ENCODE data around the gene TEX50.
"Not testable (repeated sequence)": the region's sequence is repeated elsewhere in the genome, so short reads cannot be mapped to it uniquely, and the experiment has no call there.

Gene TEX50, protein sequence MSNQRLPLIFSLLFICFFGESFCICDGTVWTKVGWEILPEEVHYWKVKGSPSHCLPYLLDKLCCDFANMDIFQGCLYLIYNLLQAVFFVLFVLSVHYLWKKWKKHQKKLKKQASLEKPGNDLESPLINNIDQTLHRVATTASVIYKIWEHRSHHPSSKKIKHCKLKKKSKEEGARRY

DNA sequence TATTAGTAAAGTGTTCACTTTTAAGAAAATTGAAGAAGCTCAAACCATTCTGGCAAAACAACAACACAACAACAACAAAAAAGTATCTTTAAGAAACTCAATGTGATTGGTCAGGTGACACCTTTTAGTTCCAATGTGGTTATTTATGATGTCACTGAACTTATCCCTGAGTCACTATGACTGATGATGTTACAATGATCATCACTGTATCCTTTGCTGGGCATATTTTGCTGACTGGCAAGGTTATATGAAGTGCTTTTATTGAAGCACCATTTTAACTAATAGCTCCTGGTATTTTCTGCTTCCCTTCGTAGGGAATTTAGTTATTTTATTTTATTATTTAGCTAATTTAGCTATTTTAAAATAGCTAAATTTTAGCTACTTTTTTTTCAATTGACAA is at the start of gene TEX50:
Gene TEX50, plus strand, starts transcription at position 223 of the 400 bp plus-strand sequence. CDS start 184 bp downstream, outside the sequence.
- H3K4me1 Mint-ChIP-seq (ENCODE audit: low read depth): no peaks in the 10 kb centered on the region
- intact Hi-C loops (cut with micrococcal nuclease): no loop called here

DNA sequence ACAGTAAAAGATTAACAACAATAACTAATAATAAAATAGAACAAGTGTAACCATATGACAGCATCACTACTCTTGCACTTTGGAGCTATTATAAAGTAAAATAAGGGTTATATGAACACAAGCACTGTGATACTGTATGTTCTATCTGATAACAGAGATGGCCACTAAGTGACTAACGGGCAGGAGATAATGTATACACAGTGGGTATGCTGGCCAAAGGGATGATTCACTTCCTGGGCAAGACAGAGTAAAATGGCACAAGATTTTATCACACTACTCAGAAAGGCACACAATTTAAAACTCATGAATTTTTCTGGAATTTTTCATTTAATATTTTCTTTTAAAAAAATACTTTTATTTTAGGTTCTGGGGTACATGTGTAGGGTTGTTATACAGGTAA is 44.6 kb upstream of the TEX50 start:
- no peak overlapping the region for H3K4me3 Mint-ChIP-seq
- no peaks in the 10 kb centered on the region for H3K4me1 Mint-ChIP-seq (ENCODE audit: low read depth)
- no peaks in the 10 kb centered on the region for H3K36me3 Mint-ChIP-seq (ENCODE audit: low read depth)
- no peaks in the 10 kb centered on the region for H3K27me3 Mint-ChIP-seq
- intact Hi-C loops (cut with micrococcal nuclease): no loop called here
- no peaks in the 10 kb centered on the region for H3K9me3 Mint-ChIP-seq
- no peak overlapping the region for H3K27ac Mint-ChIP-seq

More for the DNA sequence above, at the start of gene TEX50:
- Mint-ChIP-seq H3K27me3 (no peaks in the 10 kb centered on the region), H3K4me3 (no peak within 1 kb of the TSS), H3K9me3 (peaks cover 26% of the 10 kb centered on the region), H3K27ac (no peak within 1 kb of the TSS), H3K36me3 (ENCODE audit: low read depth) (no peaks in the 10 kb centered on the region)

DNA sequence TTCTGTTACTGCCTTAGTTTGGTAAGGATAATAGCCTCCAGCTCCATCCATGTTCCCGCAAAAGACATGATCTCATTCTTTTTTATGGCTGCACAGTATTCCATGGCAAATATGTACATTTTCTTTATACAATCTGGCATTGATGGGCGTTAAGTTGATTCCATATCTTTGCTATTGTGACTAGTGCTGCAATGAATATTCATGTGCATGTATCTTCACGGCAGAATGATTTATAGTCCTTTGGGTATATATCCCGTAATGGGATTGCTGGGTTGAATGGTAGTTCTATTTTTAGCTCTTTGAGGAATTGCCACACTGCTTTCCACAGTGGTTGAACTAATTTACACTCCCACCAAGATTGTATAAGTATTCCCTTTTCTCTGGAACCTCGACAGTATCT is 44.0 kb upstream of the TEX50 start:
- H3K4me3 Mint-ChIP-seq; H3K9me3 Mint-ChIP-seq; H3K4me1 Mint-ChIP-seq (ENCODE audit: low read depth); H3K36me3 Mint-ChIP-seq (ENCODE audit: low read depth); H3K27me3 Mint-ChIP-seq; H3K27ac Mint-ChIP-seq; intact Hi-C loops (cut with micrococcal nuclease): not testable (repeated sequence)

DNA sequence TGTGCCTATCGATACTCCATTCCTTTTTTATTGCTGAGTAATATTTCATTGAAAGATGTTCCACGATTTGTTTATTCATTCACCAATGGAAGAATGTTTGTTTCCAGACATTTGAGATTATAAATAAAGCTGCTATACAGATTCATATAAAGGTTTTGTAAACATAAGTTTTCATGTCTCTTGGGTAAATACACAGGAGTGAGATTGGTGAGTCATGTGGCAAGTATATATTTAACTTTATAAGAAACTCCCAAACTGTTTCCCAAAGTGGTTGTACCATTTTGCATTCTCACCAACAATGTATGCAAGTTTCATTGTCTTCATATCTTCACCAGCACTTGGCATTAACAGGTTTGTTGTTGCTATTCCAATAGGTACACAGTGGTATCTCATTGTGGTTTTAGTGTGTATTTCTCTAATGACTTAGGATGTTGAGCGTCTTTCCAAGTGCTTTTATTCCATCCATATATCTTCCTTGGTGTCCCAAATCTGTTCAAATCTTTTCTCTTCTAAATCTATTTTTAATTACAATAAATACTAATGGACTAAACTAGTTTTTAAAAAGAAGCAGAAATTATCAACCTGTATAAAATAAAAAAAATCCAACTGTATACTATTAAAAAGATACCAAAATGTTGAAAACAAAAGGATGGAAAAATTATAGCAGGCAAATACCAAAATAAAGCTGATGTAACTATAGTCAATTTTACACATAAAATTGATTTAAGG is 38.9 kb upstream of the TEX50 start:
- Mint-ChIP-seq H3K4me3 (no peak overlapping the region), H3K27ac (no peak overlapping the region), H3K4me1 (ENCODE audit: low read depth) (no peaks in the 10 kb centered on the region), H3K27me3 (no peaks in the 10 kb centered on the region), H3K36me3 (ENCODE audit: low read depth) (no peaks in the 10 kb centered on the region), H3K9me3 (no peaks in the 10 kb centered on the region)
- intact Hi-C loops (cut with micrococcal nuclease): no loop called here

DNA sequence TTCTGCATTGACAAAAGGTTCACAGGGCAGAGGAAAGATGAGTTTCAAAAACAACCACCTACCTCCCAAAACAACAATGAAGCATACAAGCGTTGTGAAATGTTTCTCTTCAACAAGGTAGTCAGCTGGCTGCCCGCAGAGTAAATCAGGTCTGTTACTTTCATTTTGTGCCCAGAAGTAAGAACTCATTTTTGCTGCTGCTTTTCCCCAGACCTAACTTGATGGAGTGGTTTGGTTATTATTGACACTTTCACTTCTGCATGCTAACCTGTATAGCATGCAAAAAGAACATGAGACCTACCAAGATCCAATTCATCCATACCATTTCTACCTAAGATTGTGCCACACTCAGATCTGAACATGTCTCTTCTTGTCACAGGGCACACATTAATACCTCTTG is 33.5 kb upstream of the TEX50 start:
- H3K4me3 Mint-ChIP-seq: no peak overlapping the region

DNA sequence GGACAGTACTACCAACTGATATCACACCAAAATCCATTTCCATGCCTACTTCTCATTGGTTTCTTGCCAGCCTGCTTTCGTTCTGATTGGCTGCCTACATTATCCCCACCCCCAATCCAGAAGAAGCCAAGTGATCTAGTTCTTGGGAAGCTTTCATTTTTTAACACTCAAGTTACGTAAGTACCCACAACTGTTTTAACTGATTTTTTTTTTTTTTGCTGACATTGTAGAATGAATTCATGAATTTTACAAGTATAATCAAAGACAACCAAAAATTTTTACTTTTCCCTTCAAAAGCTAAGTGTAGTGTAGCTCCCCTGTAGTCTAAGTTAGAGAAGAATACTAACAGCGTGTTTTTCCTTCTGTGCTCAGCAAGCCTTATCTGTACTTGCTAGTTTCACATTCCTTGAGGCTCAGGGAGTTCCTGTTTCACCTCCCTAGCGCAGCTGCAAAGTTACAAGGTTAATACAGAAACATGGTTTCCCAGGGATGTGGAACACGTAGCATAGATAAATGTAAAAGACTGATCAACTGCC is 32.0 kb upstream of the TEX50 start, which contains the start of gene SLC9C2:
Gene SLC9C2, minus strand, starts transcription at position 17 of the 536 bp plus-strand sequence. CDS start 1,296 bp downstream, outside the sequence.
- H3K27ac Mint-ChIP-seq: no peak within 1 kb of the TSS
- no peaks in the 10 kb centered on the region for H3K9me3 Mint-ChIP-seq
- no peaks in the 10 kb centered on the region for H3K27me3 Mint-ChIP-seq
- H3K4me1 Mint-ChIP-seq (ENCODE audit: low read depth): peaks cover 13% of the 10 kb centered on the region
- intact Hi-C loops (cut with micrococcal nuclease): no loop called here
- peak within 1 kb of the TSS; percentile 57 for H3K4me3 Mint-ChIP-seq
- H3K36me3 Mint-ChIP-seq (ENCODE audit: low read depth): no peaks in the 10 kb centered on the region

More for the DNA sequence above, 33.5 kb upstream of the TEX50 start:
- peaks cover 13% of the 10 kb centered on the region for H3K4me1 Mint-ChIP-seq (ENCODE audit: low read depth)
- intact Hi-C loops (cut with micrococcal nuclease): no loop called here
- no peaks in the 10 kb centered on the region for H3K27me3 Mint-ChIP-seq
- H3K36me3 Mint-ChIP-seq (ENCODE audit: low read depth): no peaks in the 10 kb centered on the region
- H3K9me3 Mint-ChIP-seq: no peaks in the 10 kb centered on the region
- no peak overlapping the region for H3K27ac Mint-ChIP-seq

DNA sequence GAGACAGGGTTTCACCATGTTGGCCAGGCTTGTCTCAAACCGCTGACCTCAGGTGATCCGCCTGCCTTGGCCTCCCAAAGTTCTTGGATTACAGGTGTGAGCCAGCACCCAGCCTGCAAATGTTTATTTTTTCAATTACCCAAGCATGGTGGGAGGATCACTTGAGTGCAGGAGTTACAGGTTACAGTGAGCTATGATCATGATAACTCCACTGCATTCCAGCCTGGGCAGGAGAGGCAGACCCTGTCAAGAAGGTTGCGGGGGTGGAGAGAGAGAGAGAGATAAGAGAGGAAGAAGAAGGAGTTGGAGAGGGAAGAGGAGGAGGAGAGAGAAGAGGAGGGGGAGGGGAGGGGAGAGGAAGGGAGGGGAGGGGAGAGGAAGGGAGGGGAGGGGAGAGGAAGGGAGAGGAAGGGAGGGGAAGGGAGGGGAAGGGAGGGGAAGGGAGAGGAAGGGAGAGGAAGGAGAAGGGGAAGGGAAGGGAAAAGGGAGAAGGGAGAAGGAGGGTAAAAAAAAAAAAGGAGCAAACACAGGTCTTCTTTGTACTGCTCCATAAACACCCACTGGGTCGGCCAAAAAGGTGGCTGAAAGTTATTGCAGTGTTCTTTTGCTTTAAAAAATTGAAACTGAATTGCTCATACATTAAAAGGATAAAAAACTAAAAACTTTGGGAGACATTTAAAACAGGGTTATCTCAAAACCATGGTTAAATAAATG is 26.5 kb upstream of the TEX50 start:
- H3K36me3 Mint-ChIP-seq (ENCODE audit: low read depth): no peaks in the 10 kb centered on the region
- H3K27me3 Mint-ChIP-seq: no peaks in the 10 kb centered on the region
- intact Hi-C loops (cut with micrococcal nuclease): no loop called here
- H3K27ac Mint-ChIP-seq: no peak overlapping the region
- H3K9me3 Mint-ChIP-seq: peaks cover 9% of the 10 kb centered on the region
- H3K4me1 Mint-ChIP-seq (ENCODE audit: low read depth): peaks cover 4% of the 10 kb centered on the region
- no peak overlapping the region for H3K4me3 Mint-ChIP-seq

DNA sequence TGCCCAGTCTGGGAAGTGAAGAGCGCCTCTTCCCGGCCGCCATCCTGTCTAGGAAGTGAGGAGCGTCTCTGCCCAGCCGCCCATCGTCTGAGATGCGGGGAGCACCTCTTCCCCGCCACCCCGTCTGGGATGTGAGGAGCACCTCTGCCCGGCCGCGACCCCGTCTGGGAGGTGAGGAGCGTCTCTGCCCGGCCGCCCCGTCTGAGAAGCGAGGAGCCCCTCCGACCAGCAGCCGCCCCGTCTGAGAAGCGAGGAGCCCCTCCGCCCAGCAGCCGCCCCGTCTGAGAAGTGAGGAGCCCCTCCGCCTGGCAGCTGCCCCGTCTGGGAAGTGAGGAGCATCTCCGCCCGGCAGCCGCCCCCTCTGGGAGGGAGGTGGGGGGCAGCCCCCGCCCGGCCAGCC is 22.1 kb upstream of the TEX50 start:
- H3K27ac Mint-ChIP-seq: not testable (repeated sequence)

DNA sequence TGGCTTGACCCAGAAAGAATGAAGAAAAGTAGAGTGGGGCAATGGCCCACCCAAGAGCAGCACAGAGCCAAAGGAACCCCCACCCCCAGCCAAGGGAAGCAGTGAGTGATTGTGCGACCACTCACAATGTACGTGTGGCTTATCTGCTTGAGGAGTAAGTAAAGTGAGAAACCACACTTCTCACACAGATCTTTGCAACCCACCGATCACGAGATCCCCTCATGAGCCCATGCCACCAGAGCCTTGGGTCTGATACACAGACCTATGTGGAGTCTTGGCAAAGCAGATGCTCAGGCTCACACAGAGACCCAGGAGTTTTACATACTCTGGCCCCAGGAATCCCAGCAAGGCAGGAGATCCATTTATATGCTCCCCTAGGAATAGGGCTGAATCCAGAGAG is 18.3 kb upstream of the TEX50 start:
- intact Hi-C loops (cut with micrococcal nuclease): no loop called here
- no peaks in the 10 kb centered on the region for H3K36me3 Mint-ChIP-seq (ENCODE audit: low read depth)
- peaks cover 2% of the 10 kb centered on the region for H3K27me3 Mint-ChIP-seq
- peaks cover 41% of the 10 kb centered on the region for H3K9me3 Mint-ChIP-seq
- H3K4me3 Mint-ChIP-seq: no peak overlapping the region
- H3K27ac Mint-ChIP-seq: no peak overlapping the region
- H3K4me1 Mint-ChIP-seq (ENCODE audit: low read depth): no peaks in the 10 kb centered on the region

More for the DNA sequence above, 22.1 kb upstream of the TEX50 start:
- H3K36me3 Mint-ChIP-seq (ENCODE audit: low read depth); intact Hi-C loops (cut with micrococcal nuclease); H3K4me1 Mint-ChIP-seq (ENCODE audit: low read depth); H3K4me3 Mint-ChIP-seq; H3K27me3 Mint-ChIP-seq: not testable (repeated sequence)
- peaks cover 17% of the 10 kb centered on the region for H3K9me3 Mint-ChIP-seq

DNA sequence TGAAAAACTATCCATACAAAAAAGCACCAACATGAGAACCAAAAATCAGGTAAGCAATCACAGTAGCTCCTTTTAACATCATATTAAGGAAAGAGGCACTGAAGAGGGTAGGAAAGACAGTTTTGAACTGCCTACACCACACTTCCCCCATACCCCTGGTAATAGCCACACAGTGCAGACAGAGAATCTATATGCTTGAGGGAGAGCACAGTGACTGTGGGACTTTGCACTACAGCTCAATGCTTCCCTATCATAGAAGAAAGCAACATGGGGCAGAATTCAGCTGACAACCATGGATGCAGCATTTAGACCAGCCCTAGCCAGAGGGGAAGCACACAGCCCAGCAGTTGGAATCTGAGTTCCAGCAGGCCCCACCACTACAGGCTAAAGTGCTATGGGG is 7.9 kb upstream of the TEX50 start:
- peaks cover 12% of the 10 kb centered on the region for H3K9me3 Mint-ChIP-seq
- no peaks in the 10 kb centered on the region for H3K4me1 Mint-ChIP-seq (ENCODE audit: low read depth)
- no peak overlapping the region for H3K4me3 Mint-ChIP-seq
- H3K27ac Mint-ChIP-seq: no peak overlapping the region
- H3K36me3 Mint-ChIP-seq (ENCODE audit: low read depth): no peaks in the 10 kb centered on the region
- intact Hi-C loops (cut with micrococcal nuclease): no loop called here
- H3K27me3 Mint-ChIP-seq: no peaks in the 10 kb centered on the region

DNA sequence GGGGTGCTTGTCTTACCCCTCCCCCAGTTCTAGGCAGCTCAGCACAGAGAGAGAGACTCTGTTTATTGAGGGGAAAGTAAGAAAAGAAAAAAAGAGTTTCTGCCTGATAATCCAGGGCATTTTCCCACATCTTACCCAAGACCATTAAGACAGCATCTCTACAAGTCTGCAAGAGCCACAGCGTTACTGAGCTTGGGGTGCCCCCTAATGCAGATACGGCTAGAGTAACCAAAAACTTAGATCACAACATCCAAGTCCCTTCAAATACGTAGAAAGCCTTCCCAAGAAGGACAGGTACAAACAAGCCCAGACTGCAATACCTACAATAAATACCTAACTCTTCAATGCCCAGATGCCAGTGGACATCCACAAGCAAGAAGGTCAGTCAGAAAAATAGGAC is 6.2 kb upstream of the TEX50 start:
- no peaks in the 10 kb centered on the region for H3K27me3 Mint-ChIP-seq
- intact Hi-C loops (cut with micrococcal nuclease): no loop called here
- no peak overlapping the region for H3K27ac Mint-ChIP-seq
- H3K9me3 Mint-ChIP-seq: peaks cover 12% of the 10 kb centered on the region
- no peak overlapping the region for H3K4me3 Mint-ChIP-seq
- H3K36me3 Mint-ChIP-seq (ENCODE audit: low read depth): no peaks in the 10 kb centered on the region
- no peaks in the 10 kb centered on the region for H3K4me1 Mint-ChIP-seq (ENCODE audit: low read depth)

DNA sequence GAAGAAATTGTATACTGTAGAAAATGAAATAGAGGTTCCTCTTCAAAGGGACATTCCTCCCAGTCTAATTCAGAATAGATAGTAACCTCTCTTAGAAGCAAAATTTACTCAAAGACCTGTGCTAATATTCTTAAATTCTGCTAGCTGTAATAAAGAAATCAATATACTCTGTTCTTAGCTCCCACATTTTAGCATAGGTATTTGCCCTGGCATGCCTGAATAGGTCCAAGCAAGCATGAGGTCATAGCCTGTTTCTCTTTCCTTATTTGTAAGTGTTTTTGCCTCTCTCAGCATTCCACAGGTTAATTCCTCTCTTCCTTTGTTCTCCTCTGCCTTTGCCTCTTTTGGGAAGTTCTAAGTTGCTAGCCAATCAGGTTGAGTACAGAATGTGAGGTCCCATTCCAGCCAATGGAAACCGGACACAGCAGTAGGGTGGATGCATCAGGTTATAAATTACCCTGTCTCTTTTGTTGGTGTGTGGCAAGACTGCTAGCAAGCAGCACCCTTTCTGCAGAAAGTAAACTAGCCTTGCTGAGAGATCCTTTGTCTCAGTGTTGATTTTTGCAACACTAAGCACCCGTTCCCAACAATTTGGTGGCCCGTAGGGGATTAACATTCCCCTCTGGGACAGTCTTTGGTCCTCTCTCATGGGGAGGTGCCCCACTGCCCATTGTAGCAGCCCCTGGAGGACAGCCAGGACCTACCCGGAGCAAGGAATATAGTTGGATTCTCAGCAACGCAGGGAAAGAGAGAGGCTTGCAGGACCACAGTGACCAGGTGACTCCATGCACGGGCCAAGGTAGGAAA is 2.3 kb downstream of the TEX50 start:
- H3K4me1 Mint-ChIP-seq (ENCODE audit: low read depth); H3K27me3 Mint-ChIP-seq; H3K36me3 Mint-ChIP-seq (ENCODE audit: low read depth); intact Hi-C loops (cut with micrococcal nuclease); H3K4me3 Mint-ChIP-seq; H3K27ac Mint-ChIP-seq: not testable (repeated sequence)
- peaks cover 14% of the 10 kb centered on the region for H3K9me3 Mint-ChIP-seq

DNA sequence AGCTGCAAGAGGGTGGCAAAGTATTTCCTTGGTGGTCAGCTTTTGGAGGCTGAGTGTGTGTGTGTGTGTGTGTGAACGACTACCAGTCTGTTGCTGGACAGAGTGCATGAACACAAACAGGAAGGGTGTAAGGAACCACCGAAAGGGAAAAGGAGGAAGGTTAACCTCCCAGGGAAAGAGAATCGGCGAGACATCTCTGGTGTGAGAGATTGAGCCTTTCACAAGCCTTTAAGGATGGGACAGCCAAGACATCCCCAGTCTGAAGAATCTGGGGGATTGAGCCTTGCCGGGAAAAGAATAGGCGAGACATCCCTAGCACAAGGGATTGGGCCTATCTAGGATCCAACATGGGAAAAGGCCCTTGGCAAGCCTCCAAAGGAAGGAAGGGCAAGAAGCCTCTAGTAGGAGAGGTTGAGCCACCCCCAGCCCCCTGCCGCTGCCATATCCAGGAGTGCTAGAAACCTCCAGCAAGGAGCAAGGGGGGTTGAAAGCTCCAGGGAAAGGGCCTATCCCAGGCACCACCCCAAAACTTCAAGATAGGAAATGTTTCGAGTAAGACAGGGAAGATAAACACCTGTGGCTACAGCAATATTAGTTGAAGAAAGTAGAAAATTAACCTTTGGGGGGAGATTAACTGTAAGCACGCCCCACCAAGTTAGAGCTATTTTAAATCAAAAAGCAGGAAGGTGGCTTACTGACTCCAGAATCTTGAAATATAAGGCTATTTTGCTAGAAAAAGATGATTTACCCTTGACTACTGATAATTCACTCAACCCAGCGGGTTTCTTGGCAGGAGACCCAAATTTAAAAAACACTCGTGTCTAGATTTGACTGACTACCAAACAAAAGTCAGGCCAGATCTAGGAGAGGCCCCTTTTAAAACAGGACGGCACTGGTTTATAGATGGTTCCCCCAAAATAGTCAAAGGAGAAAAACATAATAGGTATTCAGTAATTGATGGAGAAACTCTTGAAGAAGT is 3.2 kb downstream of the TEX50 start:
- no peaks in the 10 kb centered on the region for H3K27me3 Mint-ChIP-seq
- H3K9me3 Mint-ChIP-seq: peaks cover 14% of the 10 kb centered on the region
- no peak overlapping the region for H3K4me3 Mint-ChIP-seq
- H3K4me1 Mint-ChIP-seq (ENCODE audit: low read depth): no peaks in the 10 kb centered on the region
- H3K27ac Mint-ChIP-seq: no peak overlapping the region
- intact Hi-C loops (cut with micrococcal nuclease): no loop called here
- H3K36me3 Mint-ChIP-seq (ENCODE audit: low read depth): no peaks in the 10 kb centered on the region
